Uterus (tissue), 4 donors: ENCODE measurements around the gene SLC44A5. TPM values are rescaled to one million over a fixed set of nuclear protein-coding genes. Genes with fewer than 3 reads are reported as not detected.

ENCODE experiments used
- DNase-seq, 2 donors: peaks; one replicate each; pipeline ENCODE4 v3.0.0-alpha.2; 2019 to 2020
- H3K27ac ChIP-seq, 2 donors: fragments of 200-600 bp; sonication (generic); 1 replicate in 1 of 2; 2 replicates in 1 of 2; pipeline ENCODE4 v1.5.1; 2016 to 2018
- H3K27me3 ChIP-seq, 2 donors: fragments of 200-600 bp; sonication (generic); one replicate each; pipeline ENCODE4 v1.5.1; 2018 to 2019; ENCODE audit warnings: control low read depth in 1 of 2
- H3K36me3 ChIP-seq, 2 donors: fragments of 200-600 bp; sonication (generic); one replicate each; pipeline ENCODE4 v1.5.1; 2019; ENCODE audit warnings: control low read depth in 1 of 2
- H3K4me1 ChIP-seq, 2 donors: fragments of 200-600 bp; sonication (generic); one replicate each; pipeline ENCODE4 v1.5.1; 2018 to 2019; ENCODE audit warnings: control low read depth in 1 of 2
- H3K4me3 ChIP-seq, 2 donors: fragments of 200-600 bp; sonication (generic); 1 replicate in 1 of 2; 2 replicates in 1 of 2; pipeline ENCODE4 v1.5.1; 2018 to 2019; ENCODE audit warnings: mild to moderate bottlenecking in 1 of 2
- H3K9me3 ChIP-seq, 2 donors: fragments of 200-600 bp; sonication (generic); one replicate each; pipeline ENCODE4 v1.5.1; 2019; ENCODE audit warnings: control low read depth in 1 of 2
- CTCF ChIP-seq, 4 experiments: fragments of 200-600 bp in 2 of 4; fragments of 450-650 bp in 2 of 4; sonication (generic) in 2 of 4; IDR thresholded peaks; one replicate each; pipeline ENCODE4 v1.5.1; 2016 to 2019; ENCODE audit warnings: antibody characterized with exemption in 4 of 4, mild to moderate bottlenecking in 2 of 4, moderate library complexity in 1 of 4
- POLR2A ChIP-seq, 2 donors: fragments of 450-650 bp; IDR thresholded peaks; one replicate each; pipeline ENCODE4 v1.6.1; 2016; ENCODE audit warnings: antibody characterized with exemption in 2 of 2, mild to moderate bottlenecking in 1 of 2, moderate library complexity in 1 of 2
- intact Hi-C: fragments of 100-400 bp; cut with DNase I; formaldehyde crosslinking; loops from one replicate; pipeline ENCODE4 v1.15.1; 2023; ENCODE audit warnings: low total_unique reads
- total RNA-seq, 4 donors: library from RNA; depleted of rRNA in 3 of 4; stranded (reverse); fragments of >200 nt in 3 of 4; gene quantifications; one replicate each; pipeline versions ENCODE4 v1.1.0 to v1.2.4, GENCODE V29; 2014 to 2023
- donor health status: DM: yes; HTN: yes; CAD: no.

The SLC44A5 gene
- total RNA-seq, 4 donors from 2014 or later, result 1.6 to 5.5 (median 5.4) TPM; not detected in 1

- Histone ChIP-seq H3K27ac (no peak overlapping the region), H3K36me3 (no peaks in the 10 kb centered on the region), H3K9me3 (no peaks in the 10 kb centered on the region), H3K4me1 (no peaks in the 10 kb centered on the region), H3K27me3 (no peaks in the 10 kb centered on the region), H3K4me3 (no peak overlapping the region)
- DNase-seq, result no peak
- intact Hi-C loops, result no loop called here
- TF ChIP-seq POLR2A (IDR thresholded peaks at IDR 0.05) (no peak), CTCF (IDR thresholded peaks at IDR 0.05) (no peak)
Measured at GRCh38 chr1:75518686-75519085, 92.2 kb downstream of the SLC44A5 start.

- Histone ChIP-seq H3K9me3 (peaks cover 0 to 3% of the 10 kb centered on the region in 2 donors), H3K27me3 (no peaks in the 10 kb centered on the region), H3K4me3 (no peak overlapping the region), H3K4me1 (no peaks in the 10 kb centered on the region), H3K27ac (no peak overlapping the region), H3K36me3 (no peaks in the 10 kb centered on the region)
- intact Hi-C loops, result no loop called here
- TF ChIP-seq POLR2A (IDR thresholded peaks at IDR 0.05) (no peak), CTCF (IDR thresholded peaks at IDR 0.05) (no peak)
- no peak for DNase-seq
Measured at GRCh38 chr1:75514270-75514669, 96.6 kb downstream of the SLC44A5 start.

- H3K9me3 ChIP-seq, result peaks cover 0 to 3% of the 10 kb centered on the region in 2 donors
- H3K4me3 ChIP-seq, result no peak overlapping the region
- no peak for DNase-seq
- no peak for TF ChIP-seq POLR2A (IDR thresholded peaks at IDR 0.05)
- no peak for TF ChIP-seq CTCF (IDR thresholded peaks at IDR 0.05)
- intact Hi-C loops, result no loop called here
- H3K4me1 ChIP-seq, result no peaks in the 10 kb centered on the region
- H3K36me3 ChIP-seq, result no peaks in the 10 kb centered on the region
- no peak overlapping the region for H3K27ac ChIP-seq
- H3K27me3 ChIP-seq, result no peaks in the 10 kb centered on the region
Measured at GRCh38 chr1:75506976-75507375, 103.9 kb downstream of the SLC44A5 start.

- TF ChIP-seq CTCF (IDR thresholded peaks at IDR 0.05) (no peak), POLR2A (IDR thresholded peaks at IDR 0.05) (no peak)
- no peaks in the 10 kb centered on the region for H3K36me3 ChIP-seq
- no peaks in the 10 kb centered on the region for H3K27me3 ChIP-seq
- no peaks in the 10 kb centered on the region for H3K4me1 ChIP-seq
- H3K4me3 ChIP-seq, result no peak overlapping the region
- DNase-seq, result no peak
- no peaks in the 10 kb centered on the region for H3K9me3 ChIP-seq
- intact Hi-C loops, result no loop called here
- H3K27ac ChIP-seq, result no peak overlapping the region
Measured at GRCh38 chr1:75503221-75503974, 107.5 kb downstream of the SLC44A5 start.

GRCh38 chr1:75502776-75503175 lies 108.1 kb downstream of the SLC44A5 start:
- TF ChIP-seq POLR2A (IDR thresholded peaks at IDR 0.05) (no peak), CTCF (IDR thresholded peaks at IDR 0.05) (no peak)
- intact Hi-C loops, result no loop called here
- H3K27me3 ChIP-seq, result no peaks in the 10 kb centered on the region
- no peaks in the 10 kb centered on the region for H3K9me3 ChIP-seq
- no peak for DNase-seq
- no peaks in the 10 kb centered on the region for H3K4me1 ChIP-seq
- no peak overlapping the region for H3K27ac ChIP-seq
- H3K4me3 ChIP-seq, result no peak overlapping the region
- no peaks in the 10 kb centered on the region for H3K36me3 ChIP-seq
